PC-3 (cell line): Measurements from ENCODE around the gene PNCK.

ENCODE experiments used
- CTCF ChIP-seq: fragments of 300-600 bp; sonication (generic); conservative IDR thresholded peaks from 2 replicates; pipeline ENCODE4 v1.5.1; 2017; ENCODE audit warnings: antibody characterized with exemption, low read depth, mild to moderate bottlenecking, low read length
- EZH2 ChIP-seq: fragments of 300-600 bp; sonication (generic); IDR thresholded peaks from one replicate; pipeline ENCODE4 v1.6.1; 2017; ENCODE audit warnings: antibody characterized with exemption, mild to moderate bottlenecking, low read length; ENCODE audit not compliant: unreplicated experiment

- no peak for TF ChIP-seq CTCF
- no peak for TF ChIP-seq EZH2
Measured at GRCh38 chrX:153634832-153635231, 38.8 kb downstream of the PNCK start.
